Stimulated activated CD4-positive, alpha-beta T cell treated with anti-CD3 and anti-CD28 coated beads, Interleukin-12 subunit alpha, Interleukin-12 subunit beta, amount 100 ng/mL, for 48 hours (primary cell): Measurements from ENCODE around the gene OR8J1.
"Not testable (repeated sequence)": the region's sequence is repeated elsewhere in the genome, so short reads cannot be mapped to it uniquely, and the experiment has no call there.

ENCODE experiments used
- DNase-seq, 3 donors: peaks; one replicate each; pipeline ENCODE4 v3.0.0-alpha.2; 2020; ENCODE audit warnings: low read depth in 2 of 3, low spot score in 1 of 3

Gene OR8J1

GRCh38 chr11:56353991-56354390, at the start of gene OR8J1:
OR8J1 (plus strand) TSS chr11:56354291; CDS start chr11:56360247, 5,956 bp downstream.
- no peak for DNase-seq

GRCh38 chr11:56307836-56308235, 46.3 kb upstream of the OR8J1 start:
- DNase-seq: no peak

GRCh38 chr11:56314844-56315243, 39.2 kb upstream of the OR8J1 start, which contains the start of gene OR8K3:
OR8K3 (plus strand) TSS chr11:56315144; CDS start chr11:56318307, 3,163 bp downstream.
- no peak for DNase-seq

- DNase-seq: no peak
These were observed 22.1 kb upstream of the OR8J1 start for GRCh38 chr11:56331861-56332491.

GRCh38 chr11:56333156-56333555, 20.9 kb upstream of the OR8J1 start:
- DNase-seq: no peak

GRCh38 chr11:56340289-56340688, 13.8 kb upstream of the OR8J1 start:
- DNase-seq: no peak

GRCh38 chr11:56345739-56346138, 8.4 kb upstream of the OR8J1 start, which contains the start of gene OR8K1:
OR8K1 (plus strand) TSS chr11:56346039; CDS start chr11:56346039, 0 bp downstream.
- no peak for DNase-seq

GRCh38 chr11:56375324-56375723, 21.2 kb downstream of the OR8J1 start, which contains the start of gene OR8U1:
OR8U1 (plus strand) TSS chr11:56375624; CDS start chr11:56375624, 0 bp downstream.
- no peak for DNase-seq

GRCh38 chr11:56380120-56380519, 26.0 kb downstream of the OR8J1 start:
- DNase-seq: no peak

GRCh38 chr11:56394381-56394780, 40.3 kb downstream of the OR8J1 start:
- no peak for DNase-seq

GRCh38 chr11:56396047-56396446, 42.0 kb downstream of the OR8J1 start:
- DNase-seq: no peak

GRCh38 chr11:56401858-56402461, 47.9 kb downstream of the OR8J1 start:
- DNase-seq: not testable (repeated sequence)

GRCh38 chr11:56404393-56404792, 50.3 kb downstream of the OR8J1 start:
- DNase-seq: no peak

GRCh38 chr11:56410801-56411200, 56.7 kb downstream of the OR8J1 start:
- no peak for DNase-seq
